Heart left ventricle (tissue), 16 donors: Measurements from ENCODE around the gene MACO1. TPM values are rescaled to one million over a fixed set of nuclear protein-coding genes. Genes with fewer than 3 reads are reported as not detected.
A peak's percentile ranks its signal among the peaks of the same experiment; 100 is the strongest.

Source experiments
- ATAC-seq, 4 donors: fragments of 200-7000 bp; cut with Tn5 transposase; one replicate each; pipeline ENCODE4 v1.9.1; 2020 to 2022; ENCODE audit warnings: moderate library complexity in 4 of 4, mild to moderate bottlenecking in 3 of 4, moderate number of reproducible peaks in 1 of 4
- DNase-seq, 5 donors: peaks; one replicate each; pipeline ENCODE4 v3.0.0-alpha.2; 2020
- H3K27ac ChIP-seq, 12 donors: fragments of 200-600 bp; sonication (generic) in 4 of 12; one replicate each; pipeline versions ENCODE4 v1.5.0 to v1.8.0; 2016 to 2022; ENCODE audit warnings: mild to moderate bottlenecking in 2 of 12
- H3K27me3 ChIP-seq, 9 donors: fragments of 200-600 bp; sonication (generic) in 2 of 9; one replicate each; pipeline versions ENCODE4 v1.5.1 to v1.8.0; 2016 to 2022; ENCODE audit warnings: mild to moderate bottlenecking in 3 of 9
- H3K36me3 ChIP-seq, 9 donors: fragments of 200-600 bp; sonication (generic) in 2 of 9; one replicate each; pipeline versions ENCODE4 v1.5.0 to v1.8.0; 2018 to 2022; ENCODE audit warnings: mild to moderate bottlenecking in 2 of 9
- H3K4me1 ChIP-seq, 12 donors: fragments of 200-600 bp; sonication (generic) in 4 of 12; one replicate each; pipeline versions ENCODE4 v1.5.0 to v1.8.0; 2016 to 2022; ENCODE audit warnings: mild to moderate bottlenecking in 3 of 12
- H3K4me3 ChIP-seq, 12 donors: fragments of 200-600 bp; sonication (generic) in 4 of 12; one replicate each; pipeline versions ENCODE4 v1.5.0 to v1.8.0; 2017 to 2022; ENCODE audit warnings: mild to moderate bottlenecking in 9 of 12, moderate library complexity in 4 of 12
- H3K9me3 ChIP-seq, 12 donors: fragments of 200-600 bp; sonication (generic) in 4 of 12; one replicate each; pipeline versions ENCODE4 v1.5.0 to v1.8.0; 2016 to 2022; ENCODE audit warnings: mild to moderate bottlenecking in 1 of 12
- POLR2A ChIP-seq, 2 donors: fragments of 450-650 bp; IDR thresholded peaks; one replicate each; pipeline ENCODE4 v1.6.1; 2017; ENCODE audit warnings: antibody characterized with exemption in 2 of 2, mild to moderate bottlenecking in 2 of 2, moderate library complexity in 2 of 2
- WGBS, 4 donors: extraction: QIAGEN DNeasy Blood & Tissue Kit in 2 of 4; methylation state at CpG; one replicate each; pipeline versions ENCODE4 v1.1.5 to v1.1.7; 2013 to 2018; 5-methylcytosine and 5-hydroxymethylcytosine counted together
- intact Hi-C, 10 donors: fragments of 100-400 bp; cut with DNase I; formaldehyde crosslinking; loops; one replicate each; pipeline versions ENCODE4 v1.11.1 to v1.14.2; 2022
- polyA plus RNA-seq, 2 donors: library from polyadenylated mRNA; stranded (reverse); fragments of 200-250 nt; gene quantifications; one replicate each; pipeline ENCODE4 v1.2.3, GENCODE V29; 2013
- total RNA-seq, 9 donors: library from RNA; depleted of rRNA in 2 of 9; stranded (reverse); fragments of >200 nt in 2 of 9; fragmentation: NEBNext Ultra II Directional in 3 of 9; extraction: Animal tissue kit (Norgen Biotek cat#: 25700) in 3 of 9; gene quantifications; one replicate each; pipeline versions ENCODE4 v1.1.0 to v1.2.4, GENCODE V29; 2016 to 2023
- TF ChIP-seq, protein P1 (sequence below), 12 donors: fragments of 200-600 bp; sonication (generic) in 4 of 12; IDR thresholded peaks; one replicate each; pipeline versions ENCODE4 v1.5.0 to v1.8.0; 2018 to 2022; ENCODE audit warnings: antibody characterized with exemption in 12 of 12, mild to moderate bottlenecking in 5 of 12
- donor health status: ischemic (EF 13 %, LVEDD 7.1; RV severe dilation, severe dysfunction).
- donor health status: healthy with polysubstance abuse.
- donor health status: DM: no; HTN: yes; CAD: no.
- donor health status: DM: no; HTN: no; CAD: no.
- donor health status: ischemic (EF 25% LVEDD 6.9; RV normal size, moderate dysfunction).
- donor health status: ischemic (EF 25% LVEDD 5.7; RV mildly dilated, moderate dysfunction).
- donor health status: healthy.
- donor health status: DM: yes; HTN: yes; CAD: no.
- donor health status: ischemic (EF 35%, LVEDD 5.7; RV mildly dilated, moderate dysfunction).
- donor health status: nonischemic (EF 11% LVEDD 7.7; RV severe dilation, severe dysfunction).
- donor health status: DM: yes; HTN: yes; CAD: no.
- donor health status: PGD.
- donor health status: ischemic (EF 29% LVEDD 5.4; RV normal size, mild dysfunction).
- donor health status: nonischemic (EF 23%, LVEDD 6.1; RV moderate dilation, normal function).

Gene MACO1
- total and polyA plus RNA-seq, 11 donors = 5.8 to 21.0 (median 14.0) TPM

DNA sequence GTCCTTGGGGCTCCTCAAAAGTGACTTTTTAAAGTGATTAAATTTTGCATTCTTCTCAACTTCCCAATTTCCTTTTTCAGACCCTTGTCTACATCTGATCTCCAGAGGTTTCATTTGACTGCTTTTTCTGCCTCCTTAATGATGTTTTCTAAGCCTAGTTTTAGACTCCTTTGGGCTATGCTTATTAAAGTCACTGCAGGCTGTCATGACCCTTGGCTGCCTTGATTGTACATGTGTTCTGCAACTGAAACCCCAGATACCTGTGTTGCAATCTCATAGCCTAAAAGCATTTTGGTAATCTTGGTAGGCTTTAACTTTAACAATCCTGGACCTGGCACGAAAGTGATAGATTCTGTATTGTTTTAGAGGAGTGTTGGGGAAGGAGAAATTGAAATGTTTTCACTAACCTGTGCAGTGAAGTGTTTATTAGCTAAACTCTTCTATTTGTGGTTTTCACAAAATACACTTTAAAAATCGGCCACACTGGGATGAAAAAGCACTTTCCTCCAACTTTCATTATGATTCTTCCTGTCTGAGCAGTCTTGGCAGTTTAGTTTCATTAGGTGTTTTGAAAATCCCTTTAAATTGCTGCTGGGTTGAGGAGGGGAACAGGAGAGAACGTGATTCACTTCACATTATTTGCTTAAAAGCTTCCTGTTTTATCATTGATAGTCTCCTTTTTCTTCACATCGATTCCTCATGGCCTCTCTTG is 4.9 kb downstream of the MACO1 start:
- Histone ChIP-seq H3K4me3 (no peak overlapping the region), H3K36me3 (peaks cover 0 to 10% (median 0%) of the 10 kb centered on the region in 9 donors), H3K27me3 (no peaks in the 10 kb centered on the region), H3K9me3 (no peaks in the 10 kb centered on the region), H3K4me1 (peaks cover 3 to 55% (median 49%) of the 10 kb centered on the region in 12 donors), H3K27ac (peak overlapping the region in 2 of 12 donors; percentile 25 to 51)
- TF ChIP-seq, protein P1, sequence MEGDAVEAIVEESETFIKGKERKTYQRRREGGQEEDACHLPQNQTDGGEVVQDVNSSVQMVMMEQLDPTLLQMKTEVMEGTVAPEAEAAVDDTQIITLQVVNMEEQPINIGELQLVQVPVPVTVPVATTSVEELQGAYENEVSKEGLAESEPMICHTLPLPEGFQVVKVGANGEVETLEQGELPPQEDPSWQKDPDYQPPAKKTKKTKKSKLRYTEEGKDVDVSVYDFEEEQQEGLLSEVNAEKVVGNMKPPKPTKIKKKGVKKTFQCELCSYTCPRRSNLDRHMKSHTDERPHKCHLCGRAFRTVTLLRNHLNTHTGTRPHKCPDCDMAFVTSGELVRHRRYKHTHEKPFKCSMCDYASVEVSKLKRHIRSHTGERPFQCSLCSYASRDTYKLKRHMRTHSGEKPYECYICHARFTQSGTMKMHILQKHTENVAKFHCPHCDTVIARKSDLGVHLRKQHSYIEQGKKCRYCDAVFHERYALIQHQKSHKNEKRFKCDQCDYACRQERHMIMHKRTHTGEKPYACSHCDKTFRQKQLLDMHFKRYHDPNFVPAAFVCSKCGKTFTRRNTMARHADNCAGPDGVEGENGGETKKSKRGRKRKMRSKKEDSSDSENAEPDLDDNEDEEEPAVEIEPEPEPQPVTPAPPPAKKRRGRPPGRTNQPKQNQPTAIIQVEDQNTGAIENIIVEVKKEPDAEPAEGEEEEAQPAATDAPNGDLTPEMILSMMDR (IDR thresholded peaks at IDR 0.05) = no peak
- no peak for TF ChIP-seq POLR2A (IDR thresholded peaks at IDR 0.05)
- WGBS, 4 donors = 40 to 48% (median 43%) methylated on average over 4 of the region's 4 CpGs
- no peak for ATAC-seq
- intact Hi-C loops = loop anchor here in 2 of 10 donors (10.0 kb wide), 2 partner anchors 101 to 359 kb away; partner anchors contain the start of gene TMEM50A (in 1 of the 2)
- DNase-seq = no peak

DNA sequence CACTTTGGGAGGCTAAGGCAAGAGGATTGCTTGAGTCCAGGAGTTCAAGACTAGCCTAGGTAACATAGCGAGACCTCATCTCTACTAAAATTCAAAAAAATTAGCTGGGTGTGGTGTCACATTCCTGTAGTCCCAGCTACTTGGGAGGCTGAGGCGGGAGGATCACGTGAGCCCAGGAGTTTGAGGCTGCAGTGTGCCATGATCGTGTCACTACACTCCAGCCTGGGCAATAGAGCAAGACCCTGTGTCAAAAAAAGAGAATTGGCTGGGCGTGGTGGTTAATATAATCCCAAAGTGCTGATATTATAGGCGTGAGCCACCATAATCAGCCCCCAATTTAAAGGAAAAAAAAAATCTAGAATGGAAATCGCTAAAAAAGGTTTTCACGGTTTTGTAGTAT is 7.0 kb downstream of the MACO1 start:
- 96 to 99% (median 98%) methylated on average over 8 of the region's 8 CpGs for WGBS, 4 donors
- H3K27ac ChIP-seq = no peak overlapping the region

DNA sequence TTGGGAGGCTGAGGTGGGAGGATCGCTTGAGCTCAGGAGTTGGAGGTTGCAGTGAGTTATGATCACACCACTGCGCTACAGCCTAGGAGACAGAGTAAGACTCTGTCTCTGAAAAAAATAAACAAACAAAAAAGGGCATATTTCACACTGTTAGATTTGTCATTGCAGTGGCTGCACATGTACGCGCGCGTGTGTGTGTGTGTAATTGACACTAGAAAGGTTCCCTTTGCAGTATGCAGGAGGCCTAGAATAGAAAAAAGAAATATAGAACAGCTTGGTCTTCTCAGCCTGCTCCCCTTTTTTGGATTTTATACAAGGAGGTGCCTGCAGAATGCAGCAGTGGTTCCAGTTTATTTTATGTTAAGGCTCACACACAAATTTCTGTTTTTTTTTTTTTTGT is 8.6 kb downstream of the MACO1 start:
- peaks cover 3 to 40% (median 31%) of the 10 kb centered on the region in 12 donors for H3K4me1 ChIP-seq
- ATAC-seq = no peak
- no peak for DNase-seq
- no peaks in the 10 kb centered on the region for H3K27me3 ChIP-seq
- intact Hi-C loops = loop anchor here in 2 of 10 donors (10.0 kb wide), 2 partner anchors 104 to 356 kb away; partner anchors contain the start of gene TMEM50A (in 1 of the 2)
- H3K36me3 ChIP-seq = peaks cover 0 to 10% (median 0%) of the 10 kb centered on the region in 9 donors
- no peaks in the 10 kb centered on the region for H3K9me3 ChIP-seq
- no peak overlapping the region for H3K27ac ChIP-seq
- H3K4me3 ChIP-seq = no peak overlapping the region
- WGBS, 4 donors = 95 to 99% (median 98%) methylated on average over 6 of the region's 6 CpGs
- TF ChIP-seq, protein P1 (IDR thresholded peaks at IDR 0.05) = no peak
- TF ChIP-seq POLR2A (IDR thresholded peaks at IDR 0.05) = no peak

More for the DNA sequence above, 7.0 kb downstream of the MACO1 start:
- H3K4me3 ChIP-seq = no peak overlapping the region
- intact Hi-C loops = loop anchor here in 2 of 10 donors (10.0 kb wide), 2 partner anchors 103 to 357 kb away; partner anchors contain the start of gene TMEM50A (in 1 of the 2)
- TF ChIP-seq POLR2A (IDR thresholded peaks at IDR 0.05) = no peak
- TF ChIP-seq, protein P1 (IDR thresholded peaks at IDR 0.05) = no peak
- H3K27me3 ChIP-seq = no peaks in the 10 kb centered on the region
- no peak for DNase-seq
- ATAC-seq = no peak
- peaks cover 3 to 56% (median 47%) of the 10 kb centered on the region in 12 donors for H3K4me1 ChIP-seq
- peaks cover 0 to 10% (median 0%) of the 10 kb centered on the region in 9 donors for H3K36me3 ChIP-seq
- H3K9me3 ChIP-seq = no peaks in the 10 kb centered on the region

DNA sequence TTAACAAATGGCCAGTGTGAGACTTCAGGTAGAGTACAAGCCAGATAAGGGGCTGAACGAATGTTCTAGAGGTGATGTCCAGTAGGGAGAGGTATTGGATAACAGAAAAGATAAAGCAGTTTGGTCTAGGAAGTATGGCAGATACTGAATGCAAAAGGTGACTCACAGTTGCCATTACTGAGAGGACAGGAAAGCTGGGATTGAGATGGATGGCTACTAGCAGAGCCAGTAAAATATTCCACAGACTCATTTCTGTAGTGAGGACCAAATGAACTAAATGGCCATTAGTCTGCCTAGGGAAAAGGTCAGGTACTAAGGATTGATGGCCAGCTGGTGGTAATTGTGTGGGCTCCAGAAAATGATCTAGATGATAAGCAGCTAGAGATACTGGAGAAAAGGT is 11.5 kb downstream of the MACO1 start:
- Histone ChIP-seq H3K27ac (no peak overlapping the region), H3K4me3 (no peak overlapping the region), H3K9me3 (no peaks in the 10 kb centered on the region), H3K36me3 (peaks cover 0 to 15% (median 4%) of the 10 kb centered on the region in 9 donors), H3K4me1 (peaks cover 0 to 19% (median 11%) of the 10 kb centered on the region in 12 donors), H3K27me3 (no peaks in the 10 kb centered on the region)
- ATAC-seq (peak in 1 of 4 donors; percentile 47), DNase-seq (no peak)
- TF ChIP-seq POLR2A (IDR thresholded peaks at IDR 0.05) = no peak
- TF ChIP-seq, protein P1 (IDR thresholded peaks at IDR 0.05) = no peak
- WGBS, 4 donors = 38 to 53% (median 40%) methylated on average over 1 of the region's 1 CpG
- intact Hi-C loops = loop anchor here in 1 of 10 donors (5.0 kb wide), 1 partner anchor 35 kb away; no protein-coding TSS in a partner anchor
